ENCODE data around the gene VASH1. TPM values are rescaled to one million over a fixed set of nuclear protein-coding genes. Genes with fewer than 3 reads are reported as not detected.
A peak's percentile ranks its signal among the peaks of the same experiment; 100 is the strongest.

VASH1 gene
- total RNA-seq, 3 donors from 2014 or later: 4.8 to 11.6 (median 5.4) TPM

DNA sequence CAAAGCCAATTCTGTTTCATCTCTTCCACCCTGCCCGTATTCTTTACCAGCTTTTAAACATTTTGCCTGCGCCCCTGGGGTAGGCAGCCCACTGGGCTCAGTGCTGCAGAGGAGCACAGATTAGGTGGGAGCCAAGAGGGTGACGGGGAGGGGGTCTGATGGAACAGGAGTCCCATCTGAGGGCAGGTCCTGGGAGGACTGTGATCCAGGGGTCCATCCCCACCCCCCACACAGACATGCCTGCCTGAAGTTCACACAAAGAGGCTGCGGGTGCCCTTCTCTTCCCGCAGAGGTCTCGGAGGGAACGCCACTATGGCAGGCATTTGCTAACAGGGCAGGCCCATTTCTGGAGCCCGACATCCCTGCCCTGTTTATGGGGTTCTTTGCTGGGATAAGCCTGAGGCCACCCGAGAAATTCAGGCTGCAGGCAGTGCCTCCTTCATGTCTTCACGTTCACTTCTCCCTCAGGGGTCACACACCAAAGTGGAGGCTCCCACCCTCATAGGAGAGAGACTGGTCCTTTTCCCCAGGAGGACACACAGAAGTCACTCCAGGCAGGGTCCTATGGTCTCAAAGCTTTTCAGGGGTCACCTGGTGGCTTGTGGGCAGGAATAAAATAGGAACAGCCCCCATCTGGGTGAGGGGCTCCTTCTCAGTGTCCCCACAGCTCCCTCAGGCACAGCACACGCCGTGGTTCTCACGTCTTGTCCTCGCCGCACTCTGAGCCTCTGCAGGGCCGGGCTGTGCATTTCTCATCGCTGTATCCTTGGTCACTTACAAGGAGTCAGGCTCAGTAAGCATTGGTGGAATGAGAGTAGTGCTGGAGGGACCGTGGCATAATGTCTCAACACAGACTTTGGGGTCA is 12.9 kb downstream of the VASH1 start:
- TF ChIP-seq, protein P1, sequence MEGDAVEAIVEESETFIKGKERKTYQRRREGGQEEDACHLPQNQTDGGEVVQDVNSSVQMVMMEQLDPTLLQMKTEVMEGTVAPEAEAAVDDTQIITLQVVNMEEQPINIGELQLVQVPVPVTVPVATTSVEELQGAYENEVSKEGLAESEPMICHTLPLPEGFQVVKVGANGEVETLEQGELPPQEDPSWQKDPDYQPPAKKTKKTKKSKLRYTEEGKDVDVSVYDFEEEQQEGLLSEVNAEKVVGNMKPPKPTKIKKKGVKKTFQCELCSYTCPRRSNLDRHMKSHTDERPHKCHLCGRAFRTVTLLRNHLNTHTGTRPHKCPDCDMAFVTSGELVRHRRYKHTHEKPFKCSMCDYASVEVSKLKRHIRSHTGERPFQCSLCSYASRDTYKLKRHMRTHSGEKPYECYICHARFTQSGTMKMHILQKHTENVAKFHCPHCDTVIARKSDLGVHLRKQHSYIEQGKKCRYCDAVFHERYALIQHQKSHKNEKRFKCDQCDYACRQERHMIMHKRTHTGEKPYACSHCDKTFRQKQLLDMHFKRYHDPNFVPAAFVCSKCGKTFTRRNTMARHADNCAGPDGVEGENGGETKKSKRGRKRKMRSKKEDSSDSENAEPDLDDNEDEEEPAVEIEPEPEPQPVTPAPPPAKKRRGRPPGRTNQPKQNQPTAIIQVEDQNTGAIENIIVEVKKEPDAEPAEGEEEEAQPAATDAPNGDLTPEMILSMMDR (IDR thresholded peaks at IDR 0.05): no peak
- intact Hi-C loops (cut with DNase I, micrococcal nuclease): no loop called here
- Histone ChIP-seq H3K4me3 (no peak overlapping the region), H3K9me3 (no peaks in the 10 kb centered on the region), H3K4me1 (ENCODE audit: low read depth) (no peaks in the 10 kb centered on the region), H3K36me3 (ENCODE audit: low read depth) (no peaks in the 10 kb centered on the region)
- DNase-seq (no peak), ATAC-seq (no peak)

DNA sequence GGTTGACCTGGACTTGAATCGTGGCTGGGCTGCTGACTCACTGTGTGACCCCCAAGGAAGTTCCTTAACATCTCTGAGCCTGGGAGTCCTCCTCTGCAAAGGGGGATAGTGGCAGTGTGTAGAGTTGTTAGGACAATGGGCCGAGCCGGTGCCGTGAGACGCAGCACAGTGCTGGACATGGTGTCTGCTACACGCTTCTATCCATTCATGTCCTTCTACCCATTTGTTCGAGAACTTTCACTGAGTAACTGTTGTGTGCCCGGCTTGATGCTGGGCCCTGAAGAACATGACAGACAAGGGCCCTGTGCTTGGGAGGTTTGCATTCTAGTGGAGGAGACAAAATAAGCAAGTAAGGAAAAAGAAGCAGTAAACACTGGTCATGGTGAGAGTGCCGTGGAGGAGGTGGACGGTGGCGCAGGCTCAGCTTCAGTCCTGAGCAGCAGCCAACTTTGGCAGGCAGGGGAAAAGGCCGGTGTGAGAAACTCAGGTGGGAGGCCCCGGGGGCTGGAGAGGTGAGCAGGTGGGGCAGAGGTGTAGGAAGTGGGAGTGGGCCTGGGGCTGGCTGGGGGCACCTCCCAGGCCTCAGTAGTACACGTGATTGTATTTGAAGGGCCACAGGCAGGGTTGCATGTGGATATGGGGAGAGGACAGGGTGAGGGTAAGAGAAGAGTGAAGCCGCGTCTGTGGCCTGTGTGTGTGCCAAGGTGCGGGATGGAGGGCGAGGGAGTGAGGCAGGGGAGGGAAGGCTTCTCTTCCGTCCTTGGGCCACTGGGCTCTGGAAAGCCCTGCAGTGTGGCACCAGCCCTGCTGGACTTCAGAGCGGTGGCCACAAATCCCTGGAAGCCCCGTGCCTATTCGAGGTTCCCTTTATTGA is 13.8 kb downstream of the VASH1 start:
- Histone ChIP-seq H3K4me3 (no peak overlapping the region), H3K4me1 (ENCODE audit: low read depth) (no peaks in the 10 kb centered on the region), H3K9me3 (no peaks in the 10 kb centered on the region), H3K36me3 (ENCODE audit: low read depth) (no peaks in the 10 kb centered on the region)
- intact Hi-C loops (cut with DNase I, micrococcal nuclease): no loop called here
- TF ChIP-seq, protein P1 (IDR thresholded peaks at IDR 0.05): no peak
- ATAC-seq: no peak
- no peak for DNase-seq

DNA sequence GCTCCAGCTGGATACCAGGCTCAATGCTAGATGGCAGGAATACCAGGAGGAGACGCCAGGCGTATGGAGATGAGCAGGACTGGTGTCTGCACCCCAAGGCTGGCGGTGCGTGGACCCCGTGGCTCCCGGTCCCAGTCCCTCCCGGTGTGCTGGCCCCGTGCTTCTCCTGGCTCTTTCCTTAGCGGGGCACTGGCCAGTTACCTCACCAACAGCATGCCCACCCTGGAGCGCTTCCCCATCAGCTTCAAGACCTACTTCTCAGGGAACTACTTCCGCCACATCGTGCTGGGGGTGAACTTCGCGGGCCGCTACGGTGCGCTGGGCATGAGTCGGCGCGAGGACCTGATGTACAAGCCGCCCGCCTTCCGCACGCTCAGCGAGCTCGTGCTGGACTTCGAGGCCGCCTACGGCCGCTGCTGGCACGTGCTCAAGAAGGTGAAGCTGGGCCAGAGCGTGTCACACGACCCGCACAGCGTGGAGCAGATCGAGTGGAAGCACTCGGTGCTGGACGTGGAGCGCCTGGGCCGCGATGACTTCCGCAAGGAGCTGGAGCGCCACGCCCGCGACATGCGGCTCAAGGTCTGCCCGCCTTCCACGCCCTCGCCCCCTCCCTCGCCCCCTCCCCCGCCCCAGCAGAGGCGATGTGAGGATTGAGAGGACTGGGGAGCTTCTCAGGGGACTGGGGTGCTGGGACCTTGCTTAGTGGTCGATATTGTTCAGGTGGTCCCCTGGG is 14.6 kb downstream of the VASH1 start:
- TF ChIP-seq, protein P1 (IDR thresholded peaks at IDR 0.05): no peak
- no peaks in the 10 kb centered on the region for H3K36me3 ChIP-seq (ENCODE audit: low read depth)
- H3K4me1 ChIP-seq (ENCODE audit: low read depth): no peaks in the 10 kb centered on the region
- ATAC-seq: no peak
- H3K4me3 ChIP-seq: no peak overlapping the region
- no peak for DNase-seq
- H3K9me3 ChIP-seq: no peaks in the 10 kb centered on the region
- intact Hi-C loops (cut with DNase I, micrococcal nuclease): no loop called here

DNA sequence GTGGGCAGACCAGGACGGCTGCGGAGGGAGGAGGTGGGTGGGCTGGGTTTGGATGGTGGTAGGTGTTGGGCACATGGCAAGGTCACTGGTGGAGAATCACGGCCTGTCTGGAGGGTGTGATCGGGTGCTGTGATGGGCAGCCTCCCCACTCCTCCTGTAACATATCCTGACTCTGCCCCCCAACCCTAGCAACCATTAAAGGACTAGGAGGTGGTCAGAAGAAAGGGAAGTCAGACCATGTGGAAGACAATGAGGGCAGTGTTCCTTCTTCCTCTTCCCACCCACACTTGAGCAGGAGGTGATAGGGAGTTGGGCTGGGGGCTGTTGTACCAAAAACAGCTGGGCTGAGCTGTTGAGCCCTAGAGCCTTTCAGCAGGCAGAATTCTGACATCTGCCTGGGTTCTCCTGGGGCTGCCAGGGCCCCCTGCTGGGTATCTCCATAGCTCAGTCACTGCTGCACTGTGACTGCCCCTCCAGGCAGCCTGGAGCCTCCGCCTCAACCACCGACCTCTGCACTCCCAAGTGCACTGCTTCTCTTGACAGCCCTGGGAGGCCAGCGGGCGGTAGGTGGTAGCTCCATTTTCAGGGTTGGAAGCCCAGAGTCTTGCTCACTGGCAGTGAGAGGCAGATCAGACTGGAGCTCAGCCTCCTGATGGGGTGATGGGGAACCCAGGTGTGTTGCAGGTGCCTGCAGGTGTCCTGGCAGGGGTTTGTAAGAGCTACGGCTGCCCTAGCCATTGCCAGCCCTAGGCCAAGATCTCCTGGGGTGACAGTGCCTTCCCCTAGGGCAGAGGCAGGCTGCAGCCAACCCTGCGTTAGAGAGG is 15.4 kb downstream of the VASH1 start:
- intact Hi-C loops (cut with DNase I, micrococcal nuclease): no loop called here
- H3K4me3 ChIP-seq: no peak overlapping the region
- TF ChIP-seq, protein P1 (IDR thresholded peaks at IDR 0.05): no peak
- H3K9me3 ChIP-seq: no peaks in the 10 kb centered on the region
- ATAC-seq: peak; percentile 5
- no peaks in the 10 kb centered on the region for H3K4me1 ChIP-seq (ENCODE audit: low read depth)
- no peaks in the 10 kb centered on the region for H3K36me3 ChIP-seq (ENCODE audit: low read depth)
- no peak for DNase-seq

DNA sequence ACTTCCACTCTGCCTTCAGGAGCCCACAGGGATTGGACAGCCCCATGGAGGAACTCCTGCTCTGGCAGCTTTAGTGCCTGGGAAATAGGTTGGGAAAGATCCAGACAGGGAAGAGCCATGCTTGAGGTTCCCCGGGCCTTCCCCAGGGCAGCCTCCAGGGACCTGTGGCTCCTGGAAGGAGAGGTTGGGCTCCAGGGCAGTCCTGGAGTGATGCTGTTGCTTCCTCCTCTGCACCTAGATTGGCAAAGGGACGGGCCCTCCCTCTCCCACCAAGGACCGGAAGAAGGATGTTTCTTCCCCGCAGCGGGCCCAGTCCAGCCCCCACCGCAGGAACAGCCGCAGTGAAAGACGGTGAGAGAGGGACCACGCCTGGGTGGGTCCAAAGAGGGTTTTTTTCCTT is 16.5 kb downstream of the VASH1 start:
- no peak for ATAC-seq
- no peak for DNase-seq

More for the DNA sequence above, 16.5 kb downstream of the VASH1 start:
- Histone ChIP-seq H3K9me3 (no peaks in the 10 kb centered on the region), H3K4me1 (ENCODE audit: low read depth) (no peaks in the 10 kb centered on the region), H3K4me3 (no peak overlapping the region), H3K36me3 (ENCODE audit: low read depth) (no peaks in the 10 kb centered on the region)
- intact Hi-C loops (cut with DNase I, micrococcal nuclease): no loop called here
- TF ChIP-seq, protein P1 (IDR thresholded peaks at IDR 0.05): no peak

All from mucosa of descending colon (tissue), 3 donors.